ENCODE measurements around the gene ANGPT4. TPM values are rescaled to one million over a fixed set of nuclear protein-coding genes. Genes with fewer than 3 reads are reported as not detected.

ANGPT4 gene
- total RNA-seq, 4 donors from 2014 or later = 0.27 TPM; not detected in 3

DNA sequence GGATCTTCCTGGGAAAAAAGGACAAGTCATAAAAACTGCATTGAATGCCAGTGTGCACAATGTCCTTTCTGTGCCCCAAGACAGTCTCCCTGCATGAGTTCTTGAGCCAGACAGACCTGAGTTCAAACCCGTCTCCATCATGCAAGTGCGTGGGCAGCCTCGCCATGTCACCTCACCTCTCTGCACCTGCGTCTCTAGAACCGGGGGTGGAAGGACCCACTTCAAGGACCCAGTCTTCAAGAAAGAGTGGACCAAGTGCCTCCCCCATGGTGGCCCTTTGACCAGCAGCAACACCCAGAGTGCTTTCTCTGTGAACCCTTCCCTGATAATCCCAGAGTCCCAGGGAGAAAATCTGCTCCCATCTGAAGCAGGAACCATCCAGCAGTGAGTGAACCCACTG lies 23.5 kb upstream of the ANGPT4 start:
- Histone ChIP-seq H3K4me1 (no peaks in the 10 kb centered on the region), H3K27ac (no peak overlapping the region), H3K36me3 (no peaks in the 10 kb centered on the region), H3K4me3 (no peak overlapping the region), H3K9me3 (no peaks in the 10 kb centered on the region), H3K27me3 (no peaks in the 10 kb centered on the region)
- DNase-seq = peak in 1 of 3 donors; percentile 9
- TF ChIP-seq, protein P1, sequence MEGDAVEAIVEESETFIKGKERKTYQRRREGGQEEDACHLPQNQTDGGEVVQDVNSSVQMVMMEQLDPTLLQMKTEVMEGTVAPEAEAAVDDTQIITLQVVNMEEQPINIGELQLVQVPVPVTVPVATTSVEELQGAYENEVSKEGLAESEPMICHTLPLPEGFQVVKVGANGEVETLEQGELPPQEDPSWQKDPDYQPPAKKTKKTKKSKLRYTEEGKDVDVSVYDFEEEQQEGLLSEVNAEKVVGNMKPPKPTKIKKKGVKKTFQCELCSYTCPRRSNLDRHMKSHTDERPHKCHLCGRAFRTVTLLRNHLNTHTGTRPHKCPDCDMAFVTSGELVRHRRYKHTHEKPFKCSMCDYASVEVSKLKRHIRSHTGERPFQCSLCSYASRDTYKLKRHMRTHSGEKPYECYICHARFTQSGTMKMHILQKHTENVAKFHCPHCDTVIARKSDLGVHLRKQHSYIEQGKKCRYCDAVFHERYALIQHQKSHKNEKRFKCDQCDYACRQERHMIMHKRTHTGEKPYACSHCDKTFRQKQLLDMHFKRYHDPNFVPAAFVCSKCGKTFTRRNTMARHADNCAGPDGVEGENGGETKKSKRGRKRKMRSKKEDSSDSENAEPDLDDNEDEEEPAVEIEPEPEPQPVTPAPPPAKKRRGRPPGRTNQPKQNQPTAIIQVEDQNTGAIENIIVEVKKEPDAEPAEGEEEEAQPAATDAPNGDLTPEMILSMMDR (IDR thresholded peaks at IDR 0.05) = no peak
- TF ChIP-seq POLR2A (IDR thresholded peaks at IDR 0.05) = no peak

DNA sequence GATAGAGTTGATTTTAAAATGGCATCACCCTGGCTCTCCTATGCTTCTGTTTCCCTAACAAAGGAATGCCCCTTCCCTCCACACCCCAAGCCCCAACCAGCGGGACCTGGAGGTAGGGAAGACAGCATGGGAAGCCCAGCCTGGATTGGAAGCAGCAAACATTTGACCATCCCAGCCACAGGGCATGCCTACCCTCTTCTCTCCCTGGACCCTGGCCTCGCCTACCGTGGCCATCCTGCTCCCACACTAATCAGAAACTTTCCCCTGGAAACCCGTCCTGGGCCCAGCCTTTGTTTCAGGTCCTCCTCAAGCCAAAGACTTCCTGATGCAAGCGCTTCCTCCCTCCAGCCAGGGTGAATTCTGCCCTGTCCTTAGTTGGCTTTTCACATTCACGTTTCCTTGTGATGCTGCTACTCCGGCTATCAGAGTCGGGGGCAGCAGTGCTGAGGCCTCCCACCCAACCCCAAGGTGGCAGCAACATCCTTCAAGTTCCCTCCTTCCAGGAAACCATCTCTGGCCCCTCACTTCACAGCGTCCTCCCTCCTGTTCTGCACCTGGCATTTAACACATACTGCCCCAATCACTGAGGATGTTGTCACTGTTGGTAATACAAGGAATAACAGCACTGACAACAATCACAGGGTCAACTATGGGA lies 18.2 kb upstream of the ANGPT4 start:
- H3K27ac ChIP-seq = no peak overlapping the region
- no peak overlapping the region for H3K4me3 ChIP-seq
- H3K36me3 ChIP-seq = no peaks in the 10 kb centered on the region
- H3K27me3 ChIP-seq = no peaks in the 10 kb centered on the region
- peaks cover 0 to 6% (median 0%) of the 10 kb centered on the region in 4 donors for H3K9me3 ChIP-seq
- DNase-seq = peak in 1 of 3 donors; percentile 15
- no peak for TF ChIP-seq POLR2A (IDR thresholded peaks at IDR 0.05)
- TF ChIP-seq, protein P1 (IDR thresholded peaks at IDR 0.05) = no peak
- H3K4me1 ChIP-seq = no peaks in the 10 kb centered on the region

DNA sequence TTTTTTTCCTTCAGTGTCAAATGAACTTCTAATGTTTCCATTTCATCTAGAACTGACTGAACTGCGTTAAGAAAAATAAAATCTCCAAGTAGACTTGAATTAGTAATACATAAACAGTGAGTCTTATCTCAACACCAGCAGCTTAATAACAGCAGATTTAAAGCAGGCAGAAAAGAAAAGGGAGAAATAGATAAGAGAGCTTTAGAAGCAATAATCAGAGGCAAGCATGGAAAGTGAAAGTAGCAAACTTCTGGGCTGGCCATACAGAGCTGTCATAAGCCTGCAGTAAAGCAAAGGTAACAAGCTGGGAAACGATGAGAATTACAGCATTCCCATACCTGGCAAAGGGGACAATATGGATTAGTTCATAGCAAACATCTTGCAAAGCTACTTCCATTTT lies 16.9 kb upstream of the ANGPT4 start:
- no peak overlapping the region for H3K4me3 ChIP-seq
- no peaks in the 10 kb centered on the region for H3K36me3 ChIP-seq
- no peaks in the 10 kb centered on the region for H3K4me1 ChIP-seq
- no peak overlapping the region for H3K27ac ChIP-seq
- H3K9me3 ChIP-seq = peaks cover 0 to 6% (median 0%) of the 10 kb centered on the region in 4 donors
- H3K27me3 ChIP-seq = no peaks in the 10 kb centered on the region
- DNase-seq = peak in 1 of 3 donors; percentile 47
- no peak for TF ChIP-seq POLR2A (IDR thresholded peaks at IDR 0.05)
- TF ChIP-seq, protein P1 (IDR thresholded peaks at IDR 0.05) = no peak

DNA sequence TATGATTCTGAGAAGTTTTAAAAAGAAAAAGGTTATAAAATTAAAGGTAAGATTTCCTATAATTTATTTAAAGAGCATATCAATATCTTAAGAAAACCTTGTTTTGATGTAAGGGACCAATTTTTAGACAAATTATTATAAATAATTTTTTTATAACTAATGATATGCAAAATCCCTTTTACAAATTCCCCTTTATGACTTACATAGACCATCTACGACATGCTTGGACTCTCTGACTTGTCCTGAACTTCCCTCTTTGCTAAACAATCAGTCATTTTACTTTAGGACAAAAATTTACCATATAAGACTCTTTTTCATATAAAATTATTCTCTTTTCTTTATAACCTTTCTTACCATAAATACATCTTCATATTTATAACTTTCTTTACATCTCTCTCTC lies 15.3 kb upstream of the ANGPT4 start:
- Histone ChIP-seq H3K9me3 (peaks cover 0 to 6% (median 0%) of the 10 kb centered on the region in 4 donors), H3K36me3 (no peaks in the 10 kb centered on the region), H3K4me3 (no peak overlapping the region), H3K27me3 (no peaks in the 10 kb centered on the region), H3K27ac (no peak overlapping the region), H3K4me1 (no peaks in the 10 kb centered on the region)
- TF ChIP-seq, protein P1 (IDR thresholded peaks at IDR 0.05) = no peak
- no peak for TF ChIP-seq POLR2A (IDR thresholded peaks at IDR 0.05)
- no peak for DNase-seq

DNA sequence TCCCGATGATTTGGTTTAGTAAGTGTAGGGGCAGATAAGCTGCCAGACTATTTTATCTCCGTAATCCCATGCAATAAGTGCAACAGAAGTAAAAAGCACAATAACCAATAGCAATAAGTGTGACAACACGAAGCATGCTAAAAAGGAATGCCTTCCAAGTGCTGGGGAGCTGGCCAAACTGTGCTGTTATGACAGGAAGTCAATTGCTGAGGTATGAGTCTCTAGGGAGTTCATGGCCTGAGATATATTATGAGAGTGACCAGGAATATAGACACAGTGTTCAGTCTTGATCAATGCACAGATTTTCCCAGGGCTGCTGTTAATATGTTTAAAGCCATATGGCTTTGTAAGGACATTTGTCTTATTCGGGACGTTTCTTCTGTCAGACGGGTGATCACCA lies 10.5 kb upstream of the ANGPT4 start:
- TF ChIP-seq, protein P1 (IDR thresholded peaks at IDR 0.05) = no peak
- TF ChIP-seq POLR2A (IDR thresholded peaks at IDR 0.05) = no peak
- Histone ChIP-seq H3K9me3 (peaks cover 0 to 6% (median 0%) of the 10 kb centered on the region in 4 donors), H3K27me3 (no peaks in the 10 kb centered on the region), H3K4me3 (no peak overlapping the region), H3K27ac (no peak overlapping the region), H3K4me1 (no peaks in the 10 kb centered on the region), H3K36me3 (no peaks in the 10 kb centered on the region)
- DNase-seq = no peak
